ENCODE results near the gene KBTBD6.

DNA sequence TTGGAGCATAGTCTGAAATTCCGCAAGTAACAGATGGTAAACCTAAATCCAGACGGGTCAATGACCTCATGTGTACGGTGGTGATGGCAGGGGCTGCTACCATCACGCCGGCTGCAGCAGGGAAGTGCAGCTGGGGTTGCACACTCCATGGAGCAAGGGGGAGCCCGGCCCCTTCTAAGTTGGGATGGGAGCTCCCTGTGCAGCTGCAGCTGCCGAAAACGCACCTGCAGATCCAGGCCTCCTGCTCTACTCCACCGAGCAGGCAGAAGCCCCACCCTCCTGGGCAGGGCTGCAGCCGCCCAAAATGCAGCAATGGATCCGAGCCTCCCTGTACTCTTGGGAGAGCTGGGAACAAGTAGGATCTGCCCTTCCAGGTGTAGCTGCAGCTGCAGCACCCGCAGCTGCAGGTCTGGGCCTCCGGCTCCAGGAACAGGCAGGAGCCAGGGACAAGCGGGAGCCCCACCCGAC lies 25.5 kb downstream of the KBTBD6 start:
- no peak for TF ChIP-seq CTCF (IDR thresholded peaks at IDR 0.05; ENCODE audit: low read depth, low read length)
- no peak for TF ChIP-seq POLR2A (IDR thresholded peaks at IDR 0.05; ENCODE audit: extremely low read depth, insufficient read length)
- TF ChIP-seq MAX (IDR thresholded peaks at IDR 0.05; ENCODE audit: low read depth, low read length), result no peak
